Stimulated activated CD4-positive, alpha-beta T cell treated with anti-CD3 and anti-CD28 coated beads, Interleukin-2, amount 100 ng/mL, for 24 hours (primary cell): ENCODE data around the gene SPAG16.

ENCODE experiments used
- DNase-seq, 2 donors: peaks; one replicate each; pipeline ENCODE4 v3.0.0-alpha.2; 2020

The SPAG16 gene

GRCh38 chr2:214436470-214436869 is 1152.2 kb downstream of the SPAG16 start:
- DNase-seq: no peak

DNA sequence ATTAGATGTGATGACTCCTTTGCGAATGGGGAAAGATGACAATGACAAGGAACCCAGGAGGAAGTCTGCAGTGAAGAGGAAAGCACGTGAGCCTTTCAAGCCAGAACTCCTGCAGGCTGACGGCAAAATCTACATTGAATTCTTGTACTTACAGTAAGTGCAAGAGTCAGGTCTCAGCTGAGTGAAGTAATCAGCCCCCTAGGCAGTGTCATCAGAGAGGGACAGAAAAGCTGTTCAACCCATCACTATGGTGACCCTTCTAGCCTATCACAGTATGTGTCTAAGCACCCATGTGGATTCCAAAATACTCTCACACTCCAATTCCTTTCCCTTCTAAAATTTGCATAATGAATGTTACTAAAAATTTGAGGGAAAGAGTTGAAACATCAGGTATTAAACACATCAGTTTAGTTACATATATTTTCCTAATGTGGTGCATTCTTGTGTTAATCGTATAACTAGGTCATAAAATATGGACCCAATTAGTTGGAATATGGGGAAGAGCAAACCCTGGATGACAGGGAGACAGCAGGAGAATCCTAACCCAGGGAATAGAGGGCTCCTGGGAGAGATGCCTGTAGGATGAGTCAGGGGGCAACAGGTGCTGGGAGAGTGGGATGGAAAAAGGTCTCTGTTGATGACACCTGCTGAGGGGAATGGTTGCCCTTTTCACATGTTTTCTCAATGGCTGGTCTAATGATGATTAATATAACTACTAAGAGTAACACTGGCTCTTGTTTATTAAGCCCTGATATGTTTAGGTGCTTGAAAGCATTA is 1166.0 kb downstream of the SPAG16 start:
- DNase-seq: no peak

DNA sequence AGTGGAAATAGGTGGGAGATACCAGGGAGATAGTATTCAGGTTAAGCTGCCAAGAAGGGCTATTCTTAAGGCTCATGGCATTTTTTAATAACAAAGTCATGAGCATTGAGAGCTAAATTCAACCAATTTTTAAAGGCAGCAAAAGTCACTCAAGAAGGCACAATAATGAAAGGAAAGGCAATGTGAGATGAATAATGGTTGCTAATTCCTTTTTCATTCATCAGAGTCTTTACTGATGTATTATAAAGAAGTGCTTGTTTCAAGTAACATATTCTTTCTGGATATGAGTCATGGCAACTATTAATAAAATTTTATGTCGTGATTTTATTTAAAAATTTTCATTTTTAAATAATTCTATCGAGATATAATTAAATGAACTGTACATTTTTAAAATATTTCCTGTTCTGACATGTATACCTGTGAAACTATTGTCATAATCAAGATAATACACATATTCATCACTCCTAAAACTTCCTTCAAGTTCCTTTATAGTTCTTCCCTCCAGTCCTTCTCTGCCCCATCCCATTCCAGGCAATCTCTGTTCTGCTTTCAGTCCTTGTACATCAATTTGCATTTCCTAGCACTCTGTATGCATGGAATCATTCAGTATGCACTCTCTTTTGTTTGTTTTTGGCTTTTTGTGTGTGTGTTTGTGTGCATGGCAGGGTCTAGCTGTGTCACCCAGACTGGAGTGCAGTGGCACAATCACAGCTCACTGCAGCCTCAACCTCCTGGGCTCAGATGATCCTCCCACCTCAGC is 1167.4 kb downstream of the SPAG16 start:
- DNase-seq: no peak
